Stimulated activated naive CD4-positive, alpha-beta T cell (primary cell): ENCODE measurements around the gene PKD2L2.
"Not testable (repeated sequence)": the region's sequence is repeated elsewhere in the genome, so short reads cannot be mapped to it uniquely, and the experiment has no call there.

ENCODE experiments used
- DNase-seq, 6 experiments: peaks; one replicate each; lab custom pipeline; 2025; lab: John Stamatoyannopoulos, UW

Gene PKD2L2

DNA sequence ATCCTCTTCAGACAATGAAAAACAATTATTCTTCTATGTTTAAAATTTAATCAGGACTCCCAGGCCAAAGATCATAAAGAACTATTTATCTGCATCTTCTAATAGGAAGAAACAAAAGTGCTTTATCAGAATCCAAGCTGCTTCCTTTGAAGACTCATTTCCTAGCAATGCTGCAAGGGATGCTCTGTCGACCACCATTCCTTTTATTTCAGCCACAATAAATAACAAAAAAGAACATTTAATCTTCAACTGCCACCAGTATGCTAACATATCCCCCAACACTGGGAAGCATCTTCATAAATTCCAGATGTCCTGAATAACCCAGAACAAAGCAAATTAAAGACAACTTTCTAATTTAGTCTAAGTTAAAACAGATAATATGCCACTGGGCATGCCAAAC, 68.7 kb downstream of the PKD2L2 start:
- DNase-seq = no peak

DNA sequence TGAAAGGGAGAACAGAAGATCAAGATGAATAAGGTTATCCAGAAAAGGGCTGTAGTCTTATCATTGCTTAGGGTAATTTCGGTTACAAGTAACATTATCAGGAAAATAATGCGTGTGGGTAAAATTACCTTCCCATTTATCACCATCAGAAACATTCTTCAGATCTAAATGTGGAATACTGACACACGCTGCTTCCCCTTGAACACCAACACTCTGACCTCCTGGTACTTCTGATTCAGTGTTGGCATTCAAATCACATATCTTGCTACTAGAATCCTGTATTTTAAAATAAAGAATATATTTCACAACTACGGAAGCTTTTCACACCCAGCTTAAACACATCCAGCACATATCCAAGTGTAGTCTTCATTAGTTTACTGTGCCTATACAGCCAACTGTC, 70.2 kb downstream of the PKD2L2 start:
- no peak for DNase-seq

DNA sequence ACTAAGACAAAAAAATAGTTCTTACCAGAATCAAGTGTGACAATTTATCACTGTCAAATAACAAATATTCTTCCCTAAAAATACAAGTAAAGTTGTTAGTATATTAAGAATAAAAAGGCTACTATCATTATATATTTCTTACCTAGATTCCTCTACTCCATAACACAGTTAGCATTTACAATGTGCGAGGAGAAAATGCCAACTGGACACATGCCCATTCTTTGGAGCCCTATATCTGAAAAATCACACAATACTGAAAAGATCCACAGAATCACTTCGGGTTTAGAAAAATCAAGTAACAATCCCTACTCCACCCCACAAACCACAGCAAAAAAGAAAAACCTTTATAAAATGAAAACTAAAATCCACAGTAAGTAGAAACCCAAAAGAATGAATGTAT, 70.9 kb downstream of the PKD2L2 start:
- no peak for DNase-seq

- no peak for DNase-seq
Measured at GRCh38 chr5:137960819-137961218, 71.6 kb downstream of the PKD2L2 start.

GRCh38 chr5:137970384-137970783, 81.1 kb downstream of the PKD2L2 start:
- DNase-seq = not testable (repeated sequence)

DNA sequence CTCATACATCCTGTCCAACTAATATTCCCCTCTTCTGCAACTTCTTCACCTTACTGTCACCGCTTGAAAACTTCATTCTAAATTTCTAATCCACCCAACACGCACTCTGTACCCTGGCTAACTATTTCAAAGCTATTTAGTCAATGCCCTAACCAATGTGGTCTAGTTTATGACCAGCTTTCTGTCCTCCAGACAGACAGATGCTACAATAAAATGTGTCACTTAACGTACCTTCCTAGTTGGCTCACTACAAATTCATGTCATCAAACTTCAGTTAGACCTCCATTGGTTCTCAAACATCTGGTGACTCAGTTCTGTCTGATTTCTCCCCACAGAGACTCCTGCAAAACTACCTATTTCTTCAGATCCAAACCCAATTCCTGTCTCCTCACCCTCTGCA, 86.0 kb downstream of the PKD2L2 start:
- DNase-seq = no peak

DNA sequence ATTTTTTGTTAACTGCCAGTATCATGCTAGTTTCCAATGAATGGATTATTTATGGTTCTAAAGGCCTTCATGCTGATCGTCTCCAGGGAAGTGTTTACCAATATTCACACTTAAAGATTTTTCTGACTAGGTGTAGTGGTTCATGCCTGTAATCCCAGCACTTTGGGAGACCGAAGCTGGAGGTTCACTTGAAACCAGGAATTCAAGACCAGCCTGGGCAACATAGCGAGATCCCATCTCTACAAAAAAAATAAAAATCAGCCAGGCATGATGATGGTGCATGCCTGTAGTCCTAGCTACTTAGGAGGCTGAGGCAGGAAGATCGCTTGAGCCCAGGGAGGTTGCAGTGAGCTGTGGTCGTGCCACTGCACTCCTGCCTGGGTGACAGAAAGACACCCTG, 100.2 kb downstream of the PKD2L2 start:
- DNase-seq = no peak
